ENCODE results near the gene ZNF33A. TPM values are rescaled to one million over a fixed set of nuclear protein-coding genes. Genes with fewer than 3 reads are reported as not detected.

The ZNF33A gene
- total and polyA plus RNA-seq, 2 experiments from 2014 or later: 20.3 to 32.6 TPM

- H3K4me2 ChIP-seq: peak overlapping the region; percentile 45
- ATAC-seq (no peak), DNase-seq (ENCODE audit: low spot score) (no peak)
- H3K27ac ChIP-seq (ENCODE audit: low read depth): no peak overlapping the region
- H3K79me2 ChIP-seq (replicated peaks; ENCODE audit: insufficient read depth): no peaks in the 10 kb centered on the region
- H2AFZ ChIP-seq: peak overlapping the region; percentile 92; the same call in 1 of the 2 replicates
- H3K27me3 ChIP-seq (ENCODE audit: insufficient read depth): no peaks in the 10 kb centered on the region
- peaks cover 6% of the 10 kb centered on the region; the same call in 1 of the 3 replicates for H3K36me3 Mint-ChIP-seq (ENCODE audit: low read depth)
- H3F3A ChIP-seq (replicated peaks; ENCODE audit: low read depth): no peaks in the 10 kb centered on the region
- no peak for TF ChIP-seq CREB1 (CRISPR knock-in tag; IDR thresholded peaks at IDR 0.05; ENCODE audit: low read depth)
- no peak for TF ChIP-seq CTCF (conservative IDR thresholded peaks at IDR 0.05; ENCODE audit: low read depth in 2 of 2)
- no peaks in the 10 kb centered on the region for H4K20me1 ChIP-seq (replicated peaks; ENCODE audit: insufficient read depth)
- no peaks in the 10 kb centered on the region for H3K27me3 Mint-ChIP-seq (ENCODE audit: insufficient read depth, low read depth, poor library complexity)
- H3K36me3 ChIP-seq (ENCODE audit: insufficient read depth): no peaks in the 10 kb centered on the region
- no peak overlapping the region for H3K27ac Mint-ChIP-seq
- peak overlapping the region; percentile 34 for H3K4me3 ChIP-seq
- no peaks in the 10 kb centered on the region for H3K9me2 ChIP-seq (ENCODE audit: insufficient read depth)
- H3K4me3 Mint-ChIP-seq: peak overlapping the region; percentile 86
- no peaks in the 10 kb centered on the region; the same call in 2 of the 3 replicates for H3K4me1 Mint-ChIP-seq
- H3K4me1 ChIP-seq (ENCODE audit: insufficient read depth): no peaks in the 10 kb centered on the region
- peaks cover 60% of the 10 kb centered on the region for H3K9me3 Mint-ChIP-seq
Measured at GRCh38 chr10:37976880-37977203, 33.6 kb upstream of the ZNF33A start.

GRCh38 chr10:37991655-37992054, 18.8 kb upstream of the ZNF33A start:
- Mint-ChIP-seq H3K36me3 (ENCODE audit: low read depth) (peaks cover 17% of the 10 kb centered on the region), H3K27ac (no peak overlapping the region)
- H3K36me3 ChIP-seq (ENCODE audit: insufficient read depth): peaks cover 3% of the 10 kb centered on the region; the same call in 1 of the 2 replicates

More at GRCh38 chr10:37991655-37992054, 18.8 kb upstream of the ZNF33A start:
- Histone ChIP-seq H3K27me3 (ENCODE audit: insufficient read depth) (no peaks in the 10 kb centered on the region), H2AFZ (no peak overlapping the region), H3K79me2 (replicated peaks; ENCODE audit: insufficient read depth) (no peaks in the 10 kb centered on the region), H3K27ac (ENCODE audit: low read depth) (no peak overlapping the region), H3K4me3 (no peak overlapping the region), H3K4me2 (no peak overlapping the region), H3K4me1 (ENCODE audit: insufficient read depth) (no peaks in the 10 kb centered on the region), H3K9me2 (ENCODE audit: insufficient read depth) (no peaks in the 10 kb centered on the region), H3F3A (replicated peaks; ENCODE audit: low read depth) (no peaks in the 10 kb centered on the region), H4K20me1 (replicated peaks; ENCODE audit: insufficient read depth) (no peaks in the 10 kb centered on the region)
- no peak for DNase-seq (ENCODE audit: low spot score)
- Mint-ChIP-seq H3K9me3 (peaks cover 94% of the 10 kb centered on the region), H3K4me3 (no peak overlapping the region), H3K4me1 (no peaks in the 10 kb centered on the region), H3K27me3 (ENCODE audit: insufficient read depth, low read depth, poor library complexity) (peaks cover 2% of the 10 kb centered on the region)
- ATAC-seq: no peak
- TF ChIP-seq CTCF (conservative IDR thresholded peaks at IDR 0.05; ENCODE audit: low read depth in 2 of 2) (no peak), EZH2phosphoT487 (IDR thresholded peaks at IDR 0.05; ENCODE audit: unreplicated experiment) (no peak), EZH2 (IDR thresholded peaks at IDR 0.05; ENCODE audit: low read depth, unreplicated experiment) (no peak), STAT1 (IDR thresholded peaks at IDR 0.05; ENCODE audit: unreplicated experiment) (no peak), ZNF462 (CRISPR knock-in tag; IDR thresholded peaks at IDR 0.05) (no peak), ZNF114 (CRISPR knock-in tag; IDR thresholded peaks at IDR 0.05) (no peak), ETS1 (IDR thresholded peaks at IDR 0.05) (no peak), POLR2AphosphoS5 (IDR thresholded peaks at IDR 0.05; ENCODE audit: low read depth) (no peak), JUNB (IDR thresholded peaks at IDR 0.05; ENCODE audit: unreplicated experiment) (no peak)
